Anterior cingulate cortex (tissue), 58 donors: ENCODE measurements around the gene APRT.
A peak's percentile ranks its signal among the peaks of the same experiment; 100 is the strongest.

ENCODE experiments used
- DNase-seq, 58 donors: peaks; one replicate each; lab custom pipeline; 2025; lab: John Stamatoyannopoulos, UW

APRT gene

DNA sequence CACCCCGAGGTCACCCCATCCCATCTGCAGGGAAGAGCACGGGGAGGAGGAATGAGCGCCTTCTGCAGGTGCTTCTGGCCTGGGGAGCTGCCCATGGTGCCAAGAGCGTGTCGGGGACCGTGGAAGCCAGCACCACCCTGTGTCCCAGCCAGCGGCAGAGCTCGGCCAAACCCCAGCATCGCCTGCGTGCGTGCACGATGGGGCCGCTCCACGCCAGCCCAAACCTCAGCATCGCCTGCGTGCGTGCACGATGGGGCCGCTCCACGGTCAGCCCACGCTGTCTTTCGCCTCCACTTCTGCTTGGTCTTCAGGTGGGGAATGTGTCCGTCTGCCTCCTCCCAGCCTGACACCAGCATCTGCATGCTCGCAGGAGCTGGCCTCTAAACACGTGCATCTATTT, 31.1 kb upstream of the APRT start:
- DNase-seq, result no peak

DNA sequence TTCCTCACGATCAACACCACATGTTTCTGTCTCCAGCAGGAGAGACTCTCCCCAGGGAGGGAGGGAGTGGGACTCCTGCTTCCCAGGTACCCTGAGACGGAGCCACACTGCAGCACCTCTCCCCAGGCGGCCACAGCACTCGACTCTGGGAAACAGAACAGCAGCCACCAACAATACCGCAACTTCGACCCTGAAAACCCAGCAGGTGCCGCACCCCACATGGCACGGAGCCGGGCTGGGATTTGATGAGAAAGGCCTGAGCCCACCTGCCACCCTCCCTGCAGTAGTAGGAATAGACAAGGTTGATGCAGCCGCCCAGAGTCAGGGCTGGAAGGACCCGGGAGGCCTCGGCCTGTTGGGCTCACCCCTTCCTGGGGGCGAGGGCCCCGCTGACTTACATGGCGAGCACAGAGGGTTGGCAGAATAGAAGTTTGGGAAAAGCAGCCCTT, 30.6 kb upstream of the APRT start:
- DNase-seq, result no peak

DNA sequence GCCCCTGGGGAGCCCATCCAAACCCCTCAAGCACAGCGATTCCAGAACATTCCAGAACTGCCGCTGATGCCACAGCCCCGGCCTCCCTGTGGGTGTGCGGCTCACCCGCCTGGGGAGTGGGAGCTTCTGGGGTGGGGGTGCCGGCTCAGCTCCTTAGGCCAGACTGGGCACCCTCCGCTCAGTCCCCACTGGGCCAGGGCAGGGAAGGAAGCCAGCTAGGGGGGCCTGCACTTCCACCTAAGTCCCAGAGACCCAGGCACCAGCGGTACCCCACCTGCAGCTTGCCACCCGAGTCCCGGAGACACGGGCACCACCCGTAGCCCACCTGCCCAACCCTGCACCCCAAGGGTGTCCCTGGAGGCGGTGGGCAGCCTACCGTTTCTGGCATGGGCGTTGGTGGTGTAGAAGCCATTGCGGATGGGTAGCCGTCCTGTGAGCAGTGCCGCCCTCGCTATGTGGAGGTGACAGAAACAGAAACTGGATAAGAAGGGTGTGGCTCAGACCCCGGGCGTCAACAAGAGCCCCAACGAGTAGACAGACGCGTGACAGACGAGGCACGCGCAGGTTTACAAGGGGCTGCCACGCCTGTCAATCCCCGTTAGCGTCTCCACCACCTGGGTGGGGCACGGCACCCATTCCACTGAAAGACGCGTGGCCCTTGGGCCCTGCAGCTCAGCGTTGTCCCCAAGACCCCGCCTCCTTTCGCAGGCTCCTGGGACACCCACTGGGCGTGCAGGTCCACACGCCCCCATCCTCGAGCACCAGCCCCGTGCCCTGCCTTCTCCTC, 30.0 kb upstream of the APRT start:
- DNase-seq, result no peak

DNA sequence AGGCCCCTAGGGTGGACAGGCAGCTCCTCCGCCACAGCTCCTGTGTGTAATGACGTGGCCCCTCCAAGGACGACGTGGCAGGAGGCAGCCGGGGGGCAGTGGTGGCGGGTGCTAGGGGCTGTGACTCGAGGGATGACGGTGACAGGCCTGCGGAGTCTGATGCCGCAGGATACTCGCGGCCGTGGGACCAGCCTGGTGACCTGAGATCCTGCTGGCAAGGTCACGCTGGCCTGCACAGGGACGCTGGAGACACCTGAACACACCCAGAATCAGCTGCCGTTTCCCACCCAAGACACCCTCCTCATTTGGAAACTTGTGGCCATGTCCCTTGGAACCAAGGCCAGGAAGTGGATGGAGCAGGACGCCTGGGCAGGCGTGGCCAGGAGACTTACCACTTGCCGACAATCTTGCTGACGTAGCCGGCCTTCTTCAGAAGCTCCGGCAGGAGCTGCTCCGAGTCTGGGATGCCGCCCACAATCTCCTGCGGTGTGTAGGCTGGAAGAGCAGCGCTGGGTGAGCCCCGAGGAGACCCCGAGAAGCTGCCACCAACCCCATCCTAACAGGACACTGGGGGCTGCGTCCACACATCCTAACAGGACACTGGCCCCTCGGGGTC, 29.0 kb upstream of the APRT start:
- peak in 4 of 58 donors; percentile 6 to 12 (median 9) for DNase-seq

DNA sequence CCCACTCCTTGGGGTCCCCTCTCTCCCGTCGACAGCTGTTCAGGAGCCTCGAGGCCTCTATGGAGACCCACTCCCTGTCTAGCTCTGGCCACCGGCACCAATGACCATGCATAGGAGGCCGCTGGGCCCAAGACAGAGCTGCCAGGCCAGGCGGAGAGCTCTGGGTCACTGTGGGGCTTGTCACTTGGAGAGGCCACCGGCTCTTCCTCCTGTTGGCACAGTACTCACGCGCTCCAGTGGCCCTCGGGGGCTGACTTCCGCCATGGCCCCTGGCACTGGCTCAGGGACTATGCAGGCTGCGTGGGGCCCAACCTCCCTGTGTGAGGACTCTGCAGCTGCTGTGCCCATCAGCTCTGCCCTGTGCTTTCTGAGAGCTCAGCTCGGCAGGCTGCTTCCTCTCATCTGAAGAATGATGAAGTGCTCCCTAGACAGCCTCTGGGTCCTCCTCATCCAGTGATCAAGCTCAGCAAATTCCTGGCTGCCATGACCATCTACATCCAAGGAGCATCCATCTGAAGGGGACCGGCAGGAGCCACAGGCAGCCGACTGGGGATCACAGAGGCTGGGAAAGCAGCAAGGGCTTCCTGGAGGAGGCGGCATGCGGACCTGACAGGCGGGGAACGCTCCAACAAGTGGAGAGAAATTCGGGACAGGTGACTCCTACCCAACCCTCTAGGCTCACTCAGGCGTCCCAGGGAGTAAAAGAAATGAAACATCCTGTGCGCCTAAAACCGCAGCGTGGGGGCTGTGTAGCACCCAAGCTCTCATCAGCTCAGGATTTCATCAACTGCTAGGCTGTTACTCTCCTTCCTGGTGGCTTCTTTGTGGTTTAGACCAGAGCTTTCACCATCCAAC, 28.2 kb upstream of the APRT start:
- no peak for DNase-seq

GRCh38 chr16:88839026-88839529, 27.4 kb upstream of the APRT start:
- DNase-seq, result no peak

- no peak for DNase-seq
These were observed 26.8 kb upstream of the APRT start for GRCh38 chr16:88838566-88838965.

DNA sequence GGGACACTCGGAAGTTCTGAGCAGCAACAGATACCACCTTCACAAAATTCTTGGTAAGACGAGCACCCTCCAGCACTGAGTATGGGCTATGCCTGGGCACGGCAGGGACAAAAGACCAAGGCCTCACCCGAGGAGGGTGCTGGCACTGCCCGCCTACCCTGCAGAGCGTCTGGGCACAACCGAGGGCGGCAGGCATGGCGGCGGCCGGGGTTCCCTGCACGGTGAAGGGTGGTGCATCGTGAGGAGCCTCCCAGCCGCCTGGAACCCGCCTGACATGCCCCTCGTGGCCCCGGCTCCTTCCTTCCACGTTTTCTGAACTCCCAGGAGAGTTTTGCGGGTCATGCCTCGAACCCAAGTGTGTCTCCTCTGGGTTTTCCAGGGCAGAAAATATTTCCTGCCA, 26.1 kb upstream of the APRT start:
- DNase-seq, result no peak

- DNase-seq, result no peak
These were observed 25.1 kb upstream of the APRT start for GRCh38 chr16:88836791-88837190.

- DNase-seq, result no peak
These were observed 24.1 kb upstream of the APRT start for GRCh38 chr16:88835818-88836217.

DNA sequence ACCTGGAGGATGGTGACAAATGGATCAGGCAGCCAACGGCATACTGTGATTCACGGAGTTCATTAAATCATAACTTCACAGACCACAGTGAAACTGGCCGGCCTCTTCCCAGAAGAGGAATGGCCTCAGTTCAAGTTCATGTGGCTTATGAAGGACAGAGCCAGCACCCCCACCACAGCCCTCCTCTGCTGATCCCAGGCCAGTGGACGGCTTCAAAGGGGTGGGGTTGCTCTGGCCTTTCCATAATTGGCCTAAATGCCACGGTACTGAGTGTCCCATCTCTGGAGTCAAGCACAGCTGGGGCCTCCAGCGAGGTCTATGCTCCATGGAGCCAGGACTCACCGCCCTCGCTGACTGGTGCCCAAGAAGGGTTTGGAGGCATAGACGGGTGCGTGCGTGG, 23.7 kb upstream of the APRT start:
- no peak for DNase-seq

- DNase-seq, result no peak
These were observed 22.9 kb upstream of the APRT start for GRCh38 chr16:88834670-88835069.

DNA sequence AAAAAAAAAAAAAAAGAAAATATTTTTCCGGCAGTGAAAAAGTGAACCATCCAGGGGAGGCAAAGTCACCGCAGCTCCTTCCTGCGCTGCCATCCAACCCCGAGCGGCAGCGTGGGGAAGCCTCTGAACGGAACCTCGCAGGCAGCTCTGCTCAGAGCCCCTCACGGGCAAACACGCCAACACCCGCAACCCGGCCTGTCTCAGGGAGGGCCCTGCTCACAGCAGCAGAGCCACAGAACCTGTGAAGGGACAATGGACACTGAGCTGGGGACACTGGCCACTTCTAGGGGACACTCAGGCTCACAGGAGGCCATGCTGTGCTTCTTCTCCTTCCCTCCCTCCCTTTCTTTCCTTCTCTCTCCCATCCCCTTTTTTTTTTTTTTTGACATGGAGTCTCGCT, 21.4 kb upstream of the APRT start:
- DNase-seq, result no peak

GRCh38 chr16:88831838-88832237, 20.1 kb upstream of the APRT start:
- DNase-seq, result no peak

DNA sequence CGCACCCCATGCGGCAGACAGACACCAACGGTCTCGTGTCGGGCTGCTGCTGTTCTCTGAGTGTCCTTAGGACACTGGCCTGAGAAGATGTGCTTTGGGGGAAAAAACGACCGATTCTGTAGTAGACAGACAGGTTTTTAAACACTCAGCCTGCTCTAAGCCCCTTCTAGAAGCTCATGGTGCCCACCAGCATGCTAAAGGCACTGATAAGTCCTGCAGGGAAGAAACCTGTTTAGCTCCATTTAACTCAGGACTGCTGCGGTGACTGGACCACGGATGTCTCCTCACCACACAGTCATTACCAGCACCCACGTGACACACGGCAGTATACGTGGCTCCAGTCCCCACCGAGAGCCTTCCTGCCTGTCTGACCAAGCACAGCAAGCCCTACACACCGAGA, 19.1 kb upstream of the APRT start:
- no peak for DNase-seq

DNA sequence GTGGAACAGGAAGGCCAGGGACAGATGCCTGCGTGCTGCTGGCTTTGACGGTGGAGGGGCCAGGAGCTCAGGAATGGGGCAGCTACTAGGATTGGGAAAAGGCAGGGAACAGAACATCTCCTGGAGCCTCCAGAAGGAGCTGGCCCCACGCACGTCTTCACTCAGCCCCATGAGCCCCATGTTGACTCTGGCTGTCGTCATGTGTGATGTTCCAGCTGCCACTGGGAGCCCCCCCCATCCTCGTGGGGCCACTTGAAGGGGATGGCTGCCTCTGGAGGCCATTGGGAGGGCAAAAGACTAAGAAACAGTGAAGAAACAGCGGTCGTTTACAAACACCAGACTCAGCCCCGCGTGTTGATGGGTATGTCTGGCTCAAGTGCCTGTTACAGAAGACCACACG, 18.5 kb upstream of the APRT start:
- DNase-seq, result no peak

DNA sequence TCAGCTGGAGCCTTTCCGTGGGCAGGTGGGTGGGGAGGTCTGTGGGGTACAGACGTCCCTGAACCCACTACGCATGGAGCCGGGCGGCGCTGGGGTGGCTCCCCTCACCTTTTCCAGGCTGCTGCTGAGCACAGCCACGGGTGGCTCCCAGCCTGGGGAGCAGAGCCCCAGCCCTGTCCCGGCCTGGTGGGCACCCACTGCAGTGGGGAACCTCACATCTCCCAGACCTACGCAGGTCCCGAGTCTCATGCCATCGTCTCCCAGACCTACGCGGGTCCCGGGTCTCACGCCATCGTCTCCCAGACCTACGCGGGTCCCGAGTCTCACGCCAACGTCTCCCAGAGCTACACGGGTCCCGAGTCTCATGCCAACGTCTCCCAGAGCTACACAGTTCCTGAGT, 17.0 kb upstream of the APRT start:
- peak in 9 of 58 donors; percentile 25 to 65 (median 44) for DNase-seq

DNA sequence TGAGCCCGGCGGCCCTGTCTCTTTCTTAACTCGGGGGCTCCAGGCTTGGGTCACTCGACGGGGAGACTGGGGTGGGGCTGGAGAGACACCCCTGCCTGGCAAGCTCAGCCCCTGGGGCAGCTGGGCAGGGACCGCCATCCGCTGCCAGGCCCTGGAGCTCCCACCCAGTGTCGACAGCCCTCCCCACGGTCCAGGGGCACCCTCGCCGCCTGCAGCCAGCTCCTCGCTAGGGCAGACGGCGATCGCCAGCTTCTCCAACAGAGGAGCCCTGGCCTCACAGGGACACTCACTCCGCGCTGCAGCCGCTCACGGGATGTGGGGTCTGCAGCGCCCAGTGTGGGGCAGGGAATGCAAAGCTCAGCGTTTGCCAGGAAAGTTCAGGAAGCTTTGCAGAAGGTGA, 16.0 kb upstream of the APRT start:
- DNase-seq, result no peak

DNA sequence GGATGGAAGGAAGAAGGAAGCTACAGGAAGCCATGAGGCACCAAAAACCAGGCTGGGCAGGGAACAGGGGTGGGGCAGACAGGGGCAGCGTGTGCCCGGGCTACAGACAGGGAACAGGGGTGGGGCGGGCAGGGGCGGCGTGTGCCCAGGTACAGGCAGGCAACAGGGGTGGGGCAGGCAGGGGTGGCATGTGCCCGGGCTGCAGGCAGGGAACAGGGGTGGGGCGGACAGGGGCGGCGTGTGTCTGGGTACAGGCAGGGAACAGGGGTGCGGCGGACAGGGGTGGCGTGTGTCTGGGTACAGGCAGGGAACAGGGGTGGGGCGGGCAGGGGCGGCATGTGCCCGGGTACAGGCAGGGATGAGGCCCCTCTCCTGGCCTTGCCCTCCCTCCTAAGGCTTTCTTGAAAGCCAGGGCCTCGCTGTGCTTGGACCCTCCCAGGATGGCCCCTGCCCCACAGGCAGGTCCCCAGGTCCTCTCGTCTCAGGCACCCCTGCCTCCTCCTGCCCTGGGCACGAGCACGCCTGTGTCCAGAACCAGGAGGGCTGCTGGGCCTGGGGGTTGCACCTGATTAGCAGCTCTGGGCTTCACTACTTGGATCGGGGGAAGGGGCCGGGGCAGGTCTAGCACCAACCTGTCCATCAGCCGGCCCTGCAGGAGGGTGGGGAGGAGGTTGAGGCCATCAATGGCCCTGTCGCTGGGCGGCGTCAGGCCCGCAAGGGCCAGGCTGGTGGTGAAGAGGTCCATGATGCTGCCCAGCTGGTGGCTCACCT, 14.5 kb upstream of the APRT start:
- DNase-seq, result peak in 1 of 58 donors; percentile 29

DNA sequence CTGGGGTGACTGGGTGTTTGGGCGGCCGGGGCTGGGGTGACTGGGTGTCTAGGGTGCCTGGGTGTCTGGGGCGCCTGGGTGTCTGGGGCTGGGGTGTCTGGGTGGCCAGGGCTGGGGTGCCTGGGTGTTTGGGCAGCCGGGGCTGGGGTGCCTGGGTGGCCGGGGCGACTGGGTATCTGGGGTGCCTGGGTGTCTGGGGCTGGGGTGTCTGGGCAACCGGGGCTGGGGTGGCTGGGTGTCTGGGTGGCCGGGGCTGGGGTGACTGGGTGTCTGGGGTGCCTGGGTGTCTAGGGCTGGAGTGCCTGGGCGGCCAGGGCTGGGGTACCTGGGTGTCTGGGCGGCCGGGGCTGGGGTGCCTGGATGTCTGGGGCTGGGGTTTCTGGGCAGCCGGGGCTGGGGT, 13.4 kb upstream of the APRT start:
- DNase-seq, result no peak
